ENCODE data around the gene PTPRT. TPM values are rescaled to one million over a fixed set of nuclear protein-coding genes. Genes with fewer than 3 reads are reported as not detected.

PTPRT gene
- total RNA-seq, 1 experiment from 2014 or later, result not detected

- no TSS peak for BruUV-seq (replicated peaks)
- H3K4me3 ChIP-seq (replicated peaks in 1 of 2; ENCODE audit: low read depth in 1 of 2, low read length in 2 of 2), result no peak overlapping the region
- CTCF ChIA-PET, result no interaction called here
- DNase-seq (ENCODE audit: low read depth, low spot score) (no peak), ATAC-seq (no peak)
- H3K4me2 ChIP-seq (ENCODE audit: low read length), result no peak overlapping the region
- H3K9me2 ChIP-seq (ENCODE audit: insufficient read depth), result no peaks in the 10 kb centered on the region
- no peak for TF ChIP-seq MAX (IDR thresholded peaks at IDR 0.05)
- no peak for TF ChIP-seq ZFX (IDR thresholded peaks at IDR 0.05)
- no peak for TF ChIP-seq CBX3 (IDR thresholded peaks at IDR 0.05; ENCODE audit: low read depth)
- TF ChIP-seq SRF (IDR thresholded peaks at IDR 0.05; ENCODE audit: low read depth), result no peak
- no peak for TF ChIP-seq ELF1 (IDR thresholded peaks at IDR 0.05; ENCODE audit: borderline replicate concordance, low read depth)
- no peak for TF ChIP-seq ATF3 (IDR thresholded peaks at IDR 0.05)
- no peak for TF ChIP-seq FOSL1 (IDR thresholded peaks at IDR 0.05; ENCODE audit: low read depth)
- no peak for TF ChIP-seq CEBPB (IDR thresholded peaks at IDR 0.05; ENCODE audit: low read depth)
- no peak for TF ChIP-seq REST (IDR thresholded peaks at IDR 0.05; ENCODE audit: low read depth)
- TF ChIP-seq EGR1 (IDR thresholded peaks at IDR 0.05; ENCODE audit: low read depth), result no peak
- no peak for TF ChIP-seq JUND (IDR thresholded peaks at IDR 0.05)
- no peak for TF ChIP-seq POLR2AphosphoS5 (IDR thresholded peaks at IDR 0.05; ENCODE audit: low read depth, low read length)
- TF ChIP-seq EZH2phosphoT487 (IDR thresholded peaks at IDR 0.05; ENCODE audit: borderline replicate concordance), result no peak
- no peak for TF ChIP-seq YY1 (IDR thresholded peaks at IDR 0.05; ENCODE audit: extremely low read depth, insufficient replicate concordance, low read depth, low read length)
- no peak for TF ChIP-seq RAD21 (IDR thresholded peaks at IDR 0.05; ENCODE audit: low read depth)
- TF ChIP-seq ZNF274 (IDR thresholded peaks at IDR 0.05; ENCODE audit: low read depth, low read length), result no peak
- TF ChIP-seq TCF7L2 (IDR thresholded peaks at IDR 0.05; ENCODE audit: borderline replicate concordance, extremely low read depth, insufficient read depth, insufficient read length), result no peak
- no peak for TF ChIP-seq POLR2A (IDR thresholded peaks at IDR 0.05; ENCODE audit: borderline replicate concordance, extremely low read depth, insufficient read depth, insufficient read length)
- no peak for TF ChIP-seq CTCF (IDR thresholded peaks at IDR 0.05 in 2 of 3, conservative IDR thresholded peaks at IDR 0.05 in 1 of 3; ENCODE audit: borderline replicate concordance in 1 of 3, insufficient read depth in 1 of 3, low read depth in 2 of 3, low read length in 2 of 3)
- RAD21 ChIA-PET (ENCODE audit: low non-redundant PET in 1 of 2, low total read pairs in 2 of 2, uncharacterized antibody in 2 of 2, unreplicated experiment in 2 of 2), result no interaction called here
- H3K36me3 ChIP-seq (ENCODE audit: control insufficient read depth in 1 of 2, insufficient read depth in 2 of 2, low read length in 2 of 2), result no peaks in the 10 kb centered on the region
- no peaks in the 10 kb centered on the region for H3K27me3 ChIP-seq (ENCODE audit: insufficient read depth, low read length)
- H4K20me1 ChIP-seq (ENCODE audit: insufficient read depth), result no peaks in the 10 kb centered on the region
- H3K4me1 ChIP-seq (ENCODE audit: control insufficient read depth in 1 of 2, insufficient read depth in 2 of 2, low read length in 2 of 2), result no peaks in the 10 kb centered on the region
- H3K9me3 ChIP-seq (ENCODE audit: control insufficient read depth in 1 of 2, insufficient read depth in 1 of 2, low read depth in 1 of 2, low read length in 2 of 2), result peaks cover 9 to 12% of the 10 kb centered on the region in 2 experiments; a peak in 2 of 4 replicates
- no peak overlapping the region for H3K9ac ChIP-seq (ENCODE audit: low read length)
- intact Hi-C loops (cut with micrococcal nuclease), result no loop called here
- POLR2A ChIA-PET, result no interaction called here
- H3K79me2 ChIP-seq (ENCODE audit: insufficient read depth, low read length), result no peaks in the 10 kb centered on the region
- no peak overlapping the region for H3K27ac ChIP-seq (ENCODE audit: low read depth, low read length)
- no peak overlapping the region for H2AFZ ChIP-seq (ENCODE audit: low read depth, low read length, poor library complexity, severe bottlenecking)
Observed at GRCh38 chr20:42652266-42652665, 537.4 kb downstream of the PTPRT start.

Data from HCT116 (cell line).